ENCODE measurements around the gene TRABD2B. TPM values are rescaled to one million over a fixed set of nuclear protein-coding genes. Genes with fewer than 3 reads are reported as not detected.

TRABD2B gene
- total RNA-seq, 3 donors from 2014 or later: 1.4 to 3.7 (median 2.3) TPM

DNA sequence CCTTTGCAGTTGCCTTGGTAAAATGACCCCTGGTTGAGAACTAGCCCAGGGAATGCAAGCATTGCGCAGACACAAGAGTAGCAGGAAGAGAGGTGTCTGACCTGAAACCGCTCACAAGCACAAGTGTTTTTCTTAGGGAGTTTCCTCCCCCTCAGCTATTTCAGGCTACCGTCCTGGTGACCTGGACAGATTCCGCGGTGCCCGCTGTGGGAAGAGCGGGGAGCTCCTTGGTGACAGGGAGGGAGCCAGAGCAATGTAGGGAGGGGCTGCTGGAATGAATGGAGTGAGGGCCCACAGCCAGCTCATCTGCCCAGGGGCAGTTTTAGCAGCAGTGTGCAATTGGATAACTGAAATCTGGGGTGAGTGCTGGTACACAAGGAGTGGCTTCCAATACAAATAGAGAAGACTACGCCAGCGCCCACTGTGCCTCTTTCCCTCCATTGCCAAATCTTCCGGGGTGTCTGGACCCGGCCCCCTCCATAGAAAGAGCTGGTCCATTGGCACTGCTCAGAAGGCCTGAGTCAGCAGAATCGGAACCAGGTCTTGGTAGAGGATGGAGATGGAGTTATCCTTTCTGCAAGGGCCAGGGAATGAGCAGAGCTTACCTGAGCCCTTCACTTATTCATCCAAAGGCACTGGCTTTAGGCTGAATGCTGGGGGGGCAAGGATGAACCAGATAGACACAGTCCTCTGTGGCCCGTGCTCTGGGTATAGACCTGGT lies 82.8 kb downstream of the TRABD2B start:
- TF ChIP-seq POLR2AphosphoS5 (IDR thresholded peaks at IDR 0.05): no peak
- TF ChIP-seq, protein P1, sequence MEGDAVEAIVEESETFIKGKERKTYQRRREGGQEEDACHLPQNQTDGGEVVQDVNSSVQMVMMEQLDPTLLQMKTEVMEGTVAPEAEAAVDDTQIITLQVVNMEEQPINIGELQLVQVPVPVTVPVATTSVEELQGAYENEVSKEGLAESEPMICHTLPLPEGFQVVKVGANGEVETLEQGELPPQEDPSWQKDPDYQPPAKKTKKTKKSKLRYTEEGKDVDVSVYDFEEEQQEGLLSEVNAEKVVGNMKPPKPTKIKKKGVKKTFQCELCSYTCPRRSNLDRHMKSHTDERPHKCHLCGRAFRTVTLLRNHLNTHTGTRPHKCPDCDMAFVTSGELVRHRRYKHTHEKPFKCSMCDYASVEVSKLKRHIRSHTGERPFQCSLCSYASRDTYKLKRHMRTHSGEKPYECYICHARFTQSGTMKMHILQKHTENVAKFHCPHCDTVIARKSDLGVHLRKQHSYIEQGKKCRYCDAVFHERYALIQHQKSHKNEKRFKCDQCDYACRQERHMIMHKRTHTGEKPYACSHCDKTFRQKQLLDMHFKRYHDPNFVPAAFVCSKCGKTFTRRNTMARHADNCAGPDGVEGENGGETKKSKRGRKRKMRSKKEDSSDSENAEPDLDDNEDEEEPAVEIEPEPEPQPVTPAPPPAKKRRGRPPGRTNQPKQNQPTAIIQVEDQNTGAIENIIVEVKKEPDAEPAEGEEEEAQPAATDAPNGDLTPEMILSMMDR (IDR thresholded peaks at IDR 0.05): no peak
- TF ChIP-seq POLR2A (IDR thresholded peaks at IDR 0.05): no peak

DNA sequence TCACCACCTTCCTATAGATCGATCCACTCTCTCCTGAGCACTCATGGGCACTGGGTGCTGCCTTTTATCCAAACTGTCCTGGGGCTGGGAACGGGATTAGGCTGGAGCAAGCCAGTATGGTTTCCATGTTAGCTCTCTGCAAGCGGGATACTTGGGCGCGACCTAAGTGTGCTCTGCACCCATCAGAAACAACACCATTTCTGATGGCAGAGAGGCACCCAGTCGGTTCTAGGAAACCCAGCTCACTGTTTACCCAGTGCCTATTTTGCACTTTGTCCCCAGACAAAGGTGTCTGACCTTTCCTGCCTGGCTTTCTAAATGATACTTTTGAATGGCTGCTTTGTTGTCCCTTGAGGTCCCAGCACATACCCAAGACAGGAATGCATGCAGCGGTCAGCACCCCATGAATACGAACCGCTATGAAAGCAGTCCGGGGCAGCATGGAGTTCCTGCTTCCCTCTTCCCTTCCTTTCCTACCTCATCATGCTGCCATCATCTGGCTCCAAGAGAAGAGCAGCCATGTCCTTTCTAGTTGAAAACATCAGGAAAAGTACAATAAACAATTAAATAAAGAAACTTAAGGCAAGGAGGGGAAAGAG lies 83.9 kb downstream of the TRABD2B start:
- H3K36me3 ChIP-seq: no peaks in the 10 kb centered on the region
- H3K9me3 ChIP-seq: no peaks in the 10 kb centered on the region
- DNase-seq (ENCODE audit: low spot score in 2 of 2): no peak
- H3K27me3 ChIP-seq: no peaks in the 10 kb centered on the region
- no peak overlapping the region for H3K4me3 ChIP-seq
- no peak for TF ChIP-seq POLR2A (IDR thresholded peaks at IDR 0.05)
- TF ChIP-seq POLR2AphosphoS5 (IDR thresholded peaks at IDR 0.05): no peak
- TF ChIP-seq, protein P1 (IDR thresholded peaks at IDR 0.05): no peak
- H3K4me1 ChIP-seq: no peaks in the 10 kb centered on the region
- H3K27ac ChIP-seq: no peak overlapping the region
- intact Hi-C loops (cut with DNase I; ENCODE audit: low total_unique reads): no loop called here

More for the DNA sequence above, 82.8 kb downstream of the TRABD2B start:
- Histone ChIP-seq H3K4me3 (no peak overlapping the region), H3K9me3 (no peaks in the 10 kb centered on the region), H3K36me3 (no peaks in the 10 kb centered on the region), H3K4me1 (no peaks in the 10 kb centered on the region), H3K27me3 (no peaks in the 10 kb centered on the region), H3K27ac (no peak overlapping the region)
- intact Hi-C loops (cut with DNase I; ENCODE audit: low total_unique reads): no loop called here
- DNase-seq (ENCODE audit: low spot score in 2 of 2): peak in 1 of 2 donors; percentile 37

DNA sequence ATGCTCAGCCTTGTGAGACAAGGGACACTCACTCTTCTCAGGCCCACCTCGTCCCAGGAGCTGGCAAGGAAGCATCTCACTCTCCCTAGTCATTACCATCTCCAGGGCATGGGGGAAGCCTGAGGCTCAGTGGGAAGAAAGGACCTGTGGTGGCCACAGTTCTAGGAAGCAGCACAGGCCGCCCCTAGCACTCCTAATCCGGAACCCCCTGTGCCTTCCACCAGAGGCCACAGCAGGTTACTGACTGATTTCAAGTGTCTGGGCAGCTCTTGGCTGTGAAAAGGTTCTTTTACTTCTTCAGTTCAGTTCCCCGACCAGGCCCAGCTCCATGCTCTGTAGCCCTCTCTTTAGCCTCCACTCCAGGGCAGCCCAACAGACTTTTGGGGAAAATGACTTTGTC lies 84.4 kb downstream of the TRABD2B start:
- Histone ChIP-seq H3K27ac (no peak overlapping the region), H3K4me1 (no peaks in the 10 kb centered on the region), H3K9me3 (no peaks in the 10 kb centered on the region), H3K4me3 (no peak overlapping the region), H3K27me3 (no peaks in the 10 kb centered on the region), H3K36me3 (no peaks in the 10 kb centered on the region)
- TF ChIP-seq, protein P1 (IDR thresholded peaks at IDR 0.05): no peak
- TF ChIP-seq POLR2AphosphoS5 (IDR thresholded peaks at IDR 0.05) (no peak), POLR2A (IDR thresholded peaks at IDR 0.05) (no peak)
- DNase-seq (ENCODE audit: low spot score in 2 of 2): no peak
- intact Hi-C loops (cut with DNase I; ENCODE audit: low total_unique reads): no loop called here

DNA sequence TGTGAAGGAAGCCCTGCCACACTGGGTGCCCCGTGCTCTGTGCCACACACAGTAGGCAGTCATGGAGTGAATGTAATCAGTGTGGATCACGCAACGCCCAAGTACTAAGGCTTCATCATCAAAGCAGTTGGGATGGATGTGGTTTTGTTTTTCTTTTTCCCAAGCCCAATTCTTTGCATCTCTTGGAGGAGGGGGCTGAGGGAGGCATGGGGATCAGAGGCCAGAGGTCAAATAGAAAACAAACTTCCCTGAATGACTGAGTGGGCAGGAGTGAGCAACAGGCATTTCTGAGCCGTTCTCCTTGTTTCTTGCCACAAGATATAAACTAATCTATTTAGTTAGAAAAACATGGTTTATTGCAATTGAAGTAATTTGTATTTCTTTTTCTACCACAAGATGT lies 85.3 kb downstream of the TRABD2B start:
- no peak for DNase-seq (ENCODE audit: low spot score in 2 of 2)
- H3K4me1 ChIP-seq: no peaks in the 10 kb centered on the region
- intact Hi-C loops (cut with DNase I; ENCODE audit: low total_unique reads): no loop called here
- no peaks in the 10 kb centered on the region for H3K9me3 ChIP-seq
- TF ChIP-seq POLR2AphosphoS5 (IDR thresholded peaks at IDR 0.05) (no peak), POLR2A (IDR thresholded peaks at IDR 0.05) (no peak)
- TF ChIP-seq, protein P1 (IDR thresholded peaks at IDR 0.05): no peak
- no peak overlapping the region for H3K4me3 ChIP-seq
- H3K27me3 ChIP-seq: no peaks in the 10 kb centered on the region
- no peaks in the 10 kb centered on the region for H3K36me3 ChIP-seq
- H3K27ac ChIP-seq: no peak overlapping the region

DNA sequence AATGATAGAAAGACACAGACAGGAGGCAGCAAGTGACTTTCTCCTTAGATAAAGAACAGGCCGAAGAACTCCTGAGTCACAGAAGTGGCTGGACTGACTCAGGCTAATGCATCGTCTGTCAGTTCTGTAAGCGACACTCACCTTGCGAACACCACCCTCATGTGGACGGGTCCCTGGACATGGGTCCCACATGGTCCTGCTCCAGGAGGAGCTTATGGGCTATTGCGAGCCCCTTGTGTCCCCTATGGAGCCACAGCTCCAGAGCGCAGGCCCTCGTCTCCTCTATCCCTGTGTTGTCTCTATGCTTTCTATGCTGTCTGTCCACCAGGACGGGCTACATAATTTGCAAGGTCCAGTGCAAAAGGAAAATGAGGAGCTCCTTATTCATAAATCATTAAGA lies 85.8 kb downstream of the TRABD2B start:
- Histone ChIP-seq H3K4me1 (peaks cover 0 to under 1% of the 10 kb centered on the region in 2 donors), H3K4me3 (no peak overlapping the region), H3K9me3 (no peaks in the 10 kb centered on the region), H3K36me3 (no peaks in the 10 kb centered on the region), H3K27me3 (no peaks in the 10 kb centered on the region), H3K27ac (no peak overlapping the region)
- intact Hi-C loops (cut with DNase I; ENCODE audit: low total_unique reads): no loop called here
- DNase-seq (ENCODE audit: low spot score in 2 of 2): no peak
- TF ChIP-seq POLR2A (IDR thresholded peaks at IDR 0.05): no peak
- no peak for TF ChIP-seq POLR2AphosphoS5 (IDR thresholded peaks at IDR 0.05)
- TF ChIP-seq, protein P1 (IDR thresholded peaks at IDR 0.05): no peak

Measured in breast epithelium (tissue), 4 donors.